ENCODE measurements around the gene KIAA0513. TPM values are rescaled to one million over a fixed set of nuclear protein-coding genes. Genes with fewer than 3 reads are reported as not detected.

The KIAA0513 gene
- total and polyA plus RNA-seq, 2 of the 13 experiments (the other 11 are each of a cell fraction or from before 2014, with no cell fraction given): 1.8 TPM

- TF ChIP-seq ZNF430 (CRISPR knock-in tag; IDR thresholded peaks at IDR 0.05) (peak; percentile 42; the same call in 1 of the 2 replicates), ZGPAT (CRISPR knock-in tag; IDR thresholded peaks at IDR 0.05) (0 out of 2 replicates have a peak, but pooled peaks have one; percentile 25), ZSCAN20 (CRISPR knock-in tag; IDR thresholded peaks at IDR 0.05; ENCODE audit: borderline replicate concordance) (no peak), GATAD2A (CRISPR knock-in tag; IDR thresholded peaks at IDR 0.05) (peak; percentile 45), FOXA1 (IDR thresholded peaks at IDR 0.05) (no peak), FOXA1 (CRISPR knock-in tag; IDR thresholded peaks at IDR 0.05) (peak; percentile 84), ZNF766 (CRISPR knock-in tag; IDR thresholded peaks at IDR 0.05; ENCODE audit: borderline replicate concordance) (0 out of 2 replicates have a peak, but pooled peaks have one; percentile 28), E2F2 (CRISPR knock-in tag; IDR thresholded peaks at IDR 0.05; ENCODE audit: borderline replicate concordance) (0 out of 2 replicates have a peak, but pooled peaks have one; percentile 43), MED1 (CRISPR knock-in tag; IDR thresholded peaks at IDR 0.05) (peak; percentile 38; the same call in 1 of the 2 replicates), SAP130 (CRISPR knock-in tag; IDR thresholded peaks at IDR 0.05; ENCODE audit: low read depth) (peak; percentile 53; the same call in 1 of the 2 replicates), CBX1 (IDR thresholded peaks at IDR 0.05; ENCODE audit: low read depth) (no peak), ZNF639 (CRISPR knock-in tag; conservative IDR thresholded peaks at IDR 0.05) (0 out of 2 replicates have a peak, but pooled peaks have one; percentile 23), DRAP1 (CRISPR knock-in tag; IDR thresholded peaks at IDR 0.05) (peak; percentile 31; the same call in 1 of the 2 replicates), ETS1 (CRISPR knock-in tag; IDR thresholded peaks at IDR 0.05) (no peak), ZBTB26 (CRISPR knock-in tag; IDR thresholded peaks at IDR 0.05; ENCODE audit: borderline replicate concordance) (0 out of 2 replicates have a peak, but pooled peaks have one; percentile 18), ELF3 (CRISPR knock-in tag; IDR thresholded peaks at IDR 0.05) (0 out of 2 replicates have a peak, but pooled peaks have one; percentile 24), PHF20 (CRISPR knock-in tag; IDR thresholded peaks at IDR 0.05) (0 out of 2 replicates have a peak, but pooled peaks have one; percentile 46), ZBTB21 (CRISPR knock-in tag; IDR thresholded peaks at IDR 0.05) (no peak), GLMP (CRISPR knock-in tag; IDR thresholded peaks at IDR 0.05; ENCODE audit: borderline replicate concordance) (no peak), PHF21A (CRISPR knock-in tag; IDR thresholded peaks at IDR 0.05) (peak; percentile 2; the same call in 1 of the 2 replicates), HDAC1 (CRISPR knock-in tag; IDR thresholded peaks at IDR 0.05) (peak; percentile 41; the same call in 1 of the 2 replicates)
Observed at GRCh38 chr16:85046931-85047866, 19.6 kb downstream of the KIAA0513 start (continued).

Data from HepG2 (cell line).